ENCODE measurements around the gene CFAP74.

DNA sequence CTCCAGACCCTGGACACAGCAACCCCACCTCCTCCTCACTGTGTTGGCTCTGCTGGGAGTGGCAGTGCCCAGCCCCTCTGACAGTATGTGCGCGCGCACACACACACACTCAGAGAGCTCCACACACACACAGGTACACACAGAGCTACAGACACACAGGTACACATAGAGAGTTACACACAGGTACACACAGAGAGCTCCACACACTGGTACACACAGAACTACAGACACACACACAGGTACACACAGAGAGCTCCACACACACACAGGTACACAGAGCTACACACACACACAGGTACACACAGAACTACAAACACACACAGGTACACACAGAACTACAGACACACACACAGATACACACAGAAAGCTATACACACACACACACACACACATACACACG, 40.3 kb upstream of the CFAP74 start:
- TF ChIP-seq, protein P1, sequence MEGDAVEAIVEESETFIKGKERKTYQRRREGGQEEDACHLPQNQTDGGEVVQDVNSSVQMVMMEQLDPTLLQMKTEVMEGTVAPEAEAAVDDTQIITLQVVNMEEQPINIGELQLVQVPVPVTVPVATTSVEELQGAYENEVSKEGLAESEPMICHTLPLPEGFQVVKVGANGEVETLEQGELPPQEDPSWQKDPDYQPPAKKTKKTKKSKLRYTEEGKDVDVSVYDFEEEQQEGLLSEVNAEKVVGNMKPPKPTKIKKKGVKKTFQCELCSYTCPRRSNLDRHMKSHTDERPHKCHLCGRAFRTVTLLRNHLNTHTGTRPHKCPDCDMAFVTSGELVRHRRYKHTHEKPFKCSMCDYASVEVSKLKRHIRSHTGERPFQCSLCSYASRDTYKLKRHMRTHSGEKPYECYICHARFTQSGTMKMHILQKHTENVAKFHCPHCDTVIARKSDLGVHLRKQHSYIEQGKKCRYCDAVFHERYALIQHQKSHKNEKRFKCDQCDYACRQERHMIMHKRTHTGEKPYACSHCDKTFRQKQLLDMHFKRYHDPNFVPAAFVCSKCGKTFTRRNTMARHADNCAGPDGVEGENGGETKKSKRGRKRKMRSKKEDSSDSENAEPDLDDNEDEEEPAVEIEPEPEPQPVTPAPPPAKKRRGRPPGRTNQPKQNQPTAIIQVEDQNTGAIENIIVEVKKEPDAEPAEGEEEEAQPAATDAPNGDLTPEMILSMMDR (IDR thresholded peaks at IDR 0.05), result no peak
- no peak for TF ChIP-seq POLR2AphosphoS5 (IDR thresholded peaks at IDR 0.05)
- TF ChIP-seq EP300 (IDR thresholded peaks at IDR 0.05), result no peak
- no peak for TF ChIP-seq POLR2A (IDR thresholded peaks at IDR 0.05)

All from sigmoid colon (tissue), 4 donors.